ENCODE results near the gene OSBPL6.

GRCh38 chr2:178256382-178257042, 62.2 kb downstream of the OSBPL6 start:
- TF ChIP-seq POLR2A (IDR thresholded peaks at IDR 0.05) (no peak), CTCF (IDR thresholded peaks at IDR 0.05) (no peak)
